Measurements from ENCODE around the gene TMEM236.

- TF ChIP-seq POLR2A (IDR thresholded peaks at IDR 0.05; ENCODE audit: low read length) (no peak), BHLHE40 (IDR thresholded peaks at IDR 0.05; ENCODE audit: low read depth, low read length) (no peak), ZC3H11A (IDR thresholded peaks at IDR 0.05) (no peak), ZNF302 (CRISPR knock-in tag; IDR thresholded peaks at IDR 0.05) (no peak), CTCF (IDR thresholded peaks at IDR 0.05) (no peak), MAFK (IDR thresholded peaks at IDR 0.05; ENCODE audit: partially characterized antibody) (no peak), EP300 (IDR thresholded peaks at IDR 0.05) (no peak), JUN (IDR thresholded peaks at IDR 0.05) (no peak), RFX5 (IDR thresholded peaks at IDR 0.05) (no peak), RCOR1 (IDR thresholded peaks at IDR 0.05; ENCODE audit: low read depth, low read length) (no peak), JUNB (IDR thresholded peaks at IDR 0.05) (no peak), MAZ (IDR thresholded peaks at IDR 0.05; ENCODE audit: borderline replicate concordance, low read depth, low read length) (no peak), BCL3 (IDR thresholded peaks at IDR 0.05) (no peak)
These were observed 36.6 kb downstream of the TMEM236 start for GRCh38 chr10:17788646-17789045.

All from A549 (cell line).